K562 (cell line): ENCODE data around the gene ZMAT2. TPM values are rescaled to one million over a fixed set of nuclear protein-coding genes. Genes with fewer than 3 reads are reported as not detected.

Experiments used
- ARNT ChIP-seq, 2 experiments: fragments of 450-650 bp; IDR thresholded peaks; 2 replicates each; pipeline ENCODE4 v1.6.1; 2016; ENCODE audit warnings: mild to moderate bottlenecking in 1 of 2
- GTF2F1 ChIP-seq: IDR thresholded peaks from 2 replicates; pipeline ENCODE4 v1.6.1; 2011; ENCODE audit warnings: low read depth, low read length, improper control_type of control experiment
- NFE2L1 ChIP-seq: fragments of 450-650 bp; IDR thresholded peaks from 2 replicates; pipeline ENCODE4 v1.6.1; 2016; ENCODE audit warnings: missing genetic modification characterization, low read depth, mild to moderate bottlenecking, missing compliant biosample characterization, moderate library complexity, borderline replicate concordance
- NR2C2 ChIP-seq, 2 experiments: fragments of 200-800 bp in 1 of 2; sonication (Bioruptor generic) in 1 of 2; sonication (generic) in 1 of 2; formaldehyde crosslinking in 1 of 2; IDR thresholded peaks; 2 replicates each; pipeline versions ENCODE4 v1.6.1 to v1.8.0; 2016 to 2022; ENCODE audit warnings: mild to moderate bottlenecking in 1 of 2, missing compliant biosample characterization in 1 of 2, missing genetic modification characterization in 1 of 2, missing genetic modification reagents in 1 of 2
- NRF1 ChIP-seq, 2 experiments: fragments of 450-650 bp; IDR thresholded peaks in 1 of 2; conservative IDR thresholded peaks in 1 of 2; 2 replicates each; pipeline ENCODE4 v1.6.1; 2014; ENCODE audit warnings: mild to moderate bottlenecking in 2 of 2
- POLR2G ChIP-seq: fragments of 200-400 bp; formaldehyde crosslinking; IDR thresholded peaks from 2 replicates; pipeline ENCODE4 v1.6.1; 2017; ENCODE audit warnings: low read depth, mild to moderate bottlenecking, antibody characterized with exemption, low read length, moderate library complexity
- POLR3A ChIP-seq: IDR thresholded peaks from 2 replicates; pipeline ENCODE4 v1.6.1; 2011; ENCODE audit warnings: borderline replicate concordance, mild to moderate bottlenecking, moderate library complexity; ENCODE audit not compliant: insufficient read length, insufficient read depth; ENCODE audit errors: extremely low read depth
- SOX6 ChIP-seq: fragments of 450-650 bp; IDR thresholded peaks from 2 replicates; pipeline ENCODE4 v1.6.1; 2014; ENCODE audit warnings: mild to moderate bottlenecking
- TAF9B ChIP-seq: fragments of 450-650 bp; IDR thresholded peaks from 2 replicates; pipeline ENCODE4 v1.6.1; 2018; ENCODE audit warnings: mild to moderate bottlenecking; ENCODE audit not compliant: partially characterized antibody
- TOE1 ChIP-seq, 2 experiments: fragments of 450-650 bp in 1 of 2; sonication (generic) in 1 of 2; formaldehyde crosslinking in 1 of 2; IDR thresholded peaks; 2 replicates each; pipeline versions ENCODE4 v1.7.1 to v1.8.0; 2016 to 2022; ENCODE audit warnings: borderline replicate concordance in 2 of 2, mild to moderate bottlenecking in 2 of 2, antibody characterized with exemption in 1 of 2, inconsistent platforms in 1 of 2, low read depth in 1 of 2, missing genetic modification reagents in 1 of 2, moderate library complexity in 1 of 2
- WHSC1 ChIP-seq: IDR thresholded peaks from one replicate; pipeline ENCODE4 v1.6.1; 2012; ENCODE audit warnings: low read length, control low read depth, inconsistent platforms
- ZFPM2 ChIP-seq: fragments of 250-450 bp; sonication (Bioruptor Pico); IDR thresholded peaks from 2 replicates; pipeline ENCODE4 v1.5.1; 2022; ENCODE audit warnings: mild to moderate bottlenecking
- polyA plus RNA-seq, 8 experiments: library from polyadenylated mRNA; depleted of rRNA in 4 of 8; stranded (reverse) in 5 of 8; unstranded in 3 of 8; fragments of >200 nt; fragmentation: Nextera tagmentation in 2 of 8; fragmentation: Illumina TruSeq in 1 of 8; extraction: Ambion mirVana in 2 of 8; extraction: Trizol in 1 of 8; gene quantifications; 2 replicates each; pipeline versions ENCODE4 v1.2.1 to v1.2.3, GENCODE V29; 2011 to 2014; ENCODE audit warnings: inconsistent platforms in 1 of 8, missing spikeins in 1 of 8
- total RNA-seq, 7 experiments: library from RNA; depleted of rRNA in 6 of 7; stranded (reverse); fragments of >200 nt in 6 of 7; fragmentation: Illumina TruSeq in 2 of 7; extraction: Trizol in 2 of 7; gene quantifications; 2 replicates each; pipeline versions ENCODE4 v1.2.1 to v1.2.3, GENCODE V29; 2011 to 2021; ENCODE audit warnings: low replicate concordance in 1 of 7
- TF ChIP-seq, protein P1 (sequence below), 3 experiments: fragments of 200-800 bp in 1 of 3; sonication (Bioruptor generic) in 1 of 3; sonication (generic) in 1 of 3; formaldehyde crosslinking in 1 of 3; IDR thresholded peaks; 2 replicates each; pipeline versions ENCODE4 v1.6.1 to v1.8.0; 2016 to 2022; ENCODE audit warnings: mild to moderate bottlenecking in 2 of 3, missing compliant biosample characterization in 2 of 3, missing genetic modification characterization in 2 of 3, missing genetic modification reagents in 1 of 3
- TF ChIP-seq, protein P2 (sequence below): sonication (generic); IDR thresholded peaks from 2 replicates; pipeline ENCODE4 v1.6.1; 2016
- TF ChIP-seq, protein P3 (sequence below): IDR thresholded peaks from 2 replicates; pipeline ENCODE4 v1.6.1; 2014; ENCODE audit warnings: antibody characterized with exemption
- TF ChIP-seq, protein P4 (sequence below): sonication (generic); formaldehyde crosslinking; IDR thresholded peaks from 2 replicates; pipeline ENCODE4 v1.8.1; 2022; ENCODE audit warnings: missing genetic modification reagents
- TF ChIP-seq, protein P5 (sequence below), 3 experiments: IDR thresholded peaks in 2 of 3; conservative IDR thresholded peaks in 1 of 3; 2 replicates each; pipeline ENCODE4 v1.5.1; 2011 to 2012; ENCODE audit warnings: low read length in 3 of 3, mild to moderate bottlenecking in 3 of 3, control low read depth in 2 of 3, improper control_type of control experiment in 1 of 3, inconsistent platforms in 1 of 3, low read depth in 1 of 3, mixed read lengths in 1 of 3, moderate library complexity in 1 of 3; ENCODE audit not compliant: insufficient read depth in 2 of 3

ZMAT2 gene
- total and polyA plus RNA-seq, 9 of the 15 experiments (the other 6 are each of a cell fraction or from before 2014, with no cell fraction given) = 44.2 to 101 (median 69.2) TPM

DNA sequence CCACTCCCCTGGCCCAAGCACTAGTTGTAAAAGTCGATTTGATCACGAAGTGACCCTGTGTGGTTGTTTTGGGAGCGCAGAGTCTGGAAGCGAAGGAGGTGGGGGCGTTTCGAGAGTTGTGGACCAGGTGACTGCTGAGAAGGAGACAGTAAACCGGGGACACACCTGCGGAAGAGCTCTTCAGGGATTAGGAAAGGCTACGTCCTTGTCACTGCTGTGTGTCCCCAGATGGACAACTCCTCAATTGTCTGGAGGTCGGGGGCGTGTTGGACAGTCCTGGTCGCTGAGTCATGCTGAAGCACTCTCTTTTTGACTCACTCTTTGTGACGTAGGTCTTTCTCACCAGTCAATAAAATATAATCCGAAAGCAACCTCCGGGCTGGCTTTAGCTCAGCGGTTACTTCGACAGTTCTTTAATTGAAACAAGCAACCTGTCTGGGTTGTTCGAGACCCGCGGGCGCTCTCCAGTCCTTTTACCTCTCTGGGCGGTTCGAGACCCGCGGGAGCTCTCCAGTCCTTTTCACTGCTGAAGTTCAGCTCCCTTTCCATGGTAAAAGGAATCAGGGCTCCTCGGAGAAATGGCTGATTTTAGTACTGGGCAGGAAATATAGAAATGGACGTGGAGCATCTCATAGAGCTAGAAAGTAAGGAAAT, 10.8 kb downstream of the ZMAT2 start (continued):
- TF ChIP-seq, protein P1, sequence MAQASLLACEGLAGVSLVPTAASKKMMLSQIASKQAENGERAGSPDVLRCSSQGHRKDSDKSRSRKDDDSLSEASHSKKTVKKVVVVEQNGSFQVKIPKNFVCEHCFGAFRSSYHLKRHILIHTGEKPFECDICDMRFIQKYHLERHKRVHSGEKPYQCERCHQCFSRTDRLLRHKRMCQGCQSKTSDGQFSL (CRISPR knock-in tag; IDR thresholded peaks at IDR 0.05) = no peak
- TF ChIP-seq, protein P1 (tag; IDR thresholded peaks at IDR 0.05) = no peak
- TF ChIP-seq TAF9B (peak; percentile 80), WHSC1 (no peak), POLR2G (peak; percentile 53; the same call in 1 of the 2 replicates), NFE2L1 (tag) (peak; percentile 76), NRF1 (conservative IDR thresholded peaks at IDR 0.05 in 1 of 2, IDR thresholded peaks at IDR 0.05 in 1 of 2) (peak in 1 of 2 experiments; percentile 7; a peak in 1 of 4 replicates), ARNT (IDR thresholded peaks at IDR 0.05) (no peak; a peak in 1 of 4 replicates), TOE1 (IDR thresholded peaks at IDR 0.05; ENCODE audit: borderline replicate concordance) (peak; percentile 44; the same call in 1 of the 2 replicates), TOE1 (CRISPR knock-in tag; IDR thresholded peaks at IDR 0.05; ENCODE audit: borderline replicate concordance, low read depth) (no peak), GTF2F1 (no peak), ZFPM2 (no peak), SOX6 (peak; percentile 95), NR2C2 (CRISPR knock-in tag; IDR thresholded peaks at IDR 0.05) (peak; percentile 11; the same call in 1 of the 2 replicates), NR2C2 (tag; IDR thresholded peaks at IDR 0.05) (peak; percentile 46; the same call in 1 of the 2 replicates), POLR3A (peak; percentile 99)
- TF ChIP-seq, protein P2, sequence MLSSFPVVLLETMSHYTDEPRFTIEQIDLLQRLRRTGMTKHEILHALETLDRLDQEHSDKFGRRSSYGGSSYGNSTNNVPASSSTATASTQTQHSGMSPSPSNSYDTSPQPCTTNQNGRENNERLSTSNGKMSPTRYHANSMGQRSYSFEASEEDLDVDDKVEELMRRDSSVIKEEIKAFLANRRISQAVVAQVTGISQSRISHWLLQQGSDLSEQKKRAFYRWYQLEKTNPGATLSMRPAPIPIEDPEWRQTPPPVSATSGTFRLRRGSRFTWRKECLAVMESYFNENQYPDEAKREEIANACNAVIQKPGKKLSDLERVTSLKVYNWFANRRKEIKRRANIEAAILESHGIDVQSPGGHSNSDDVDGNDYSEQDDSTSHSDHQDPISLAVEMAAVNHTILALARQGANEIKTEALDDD = peak; percentile 76
- TF ChIP-seq, protein P3, sequence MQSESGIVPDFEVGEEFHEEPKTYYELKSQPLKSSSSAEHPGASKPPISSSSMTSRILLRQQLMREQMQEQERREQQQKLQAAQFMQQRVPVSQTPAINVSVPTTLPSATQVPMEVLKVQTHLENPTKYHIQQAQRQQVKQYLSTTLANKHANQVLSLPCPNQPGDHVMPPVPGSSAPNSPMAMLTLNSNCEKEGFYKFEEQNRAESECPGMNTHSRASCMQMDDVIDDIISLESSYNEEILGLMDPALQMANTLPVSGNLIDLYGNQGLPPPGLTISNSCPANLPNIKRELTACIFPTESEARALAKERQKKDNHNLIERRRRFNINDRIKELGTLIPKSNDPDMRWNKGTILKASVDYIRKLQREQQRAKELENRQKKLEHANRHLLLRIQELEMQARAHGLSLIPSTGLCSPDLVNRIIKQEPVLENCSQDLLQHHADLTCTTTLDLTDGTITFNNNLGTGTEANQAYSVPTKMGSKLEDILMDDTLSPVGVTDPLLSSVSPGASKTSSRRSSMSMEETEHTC = no peak
- TF ChIP-seq, protein P4, sequence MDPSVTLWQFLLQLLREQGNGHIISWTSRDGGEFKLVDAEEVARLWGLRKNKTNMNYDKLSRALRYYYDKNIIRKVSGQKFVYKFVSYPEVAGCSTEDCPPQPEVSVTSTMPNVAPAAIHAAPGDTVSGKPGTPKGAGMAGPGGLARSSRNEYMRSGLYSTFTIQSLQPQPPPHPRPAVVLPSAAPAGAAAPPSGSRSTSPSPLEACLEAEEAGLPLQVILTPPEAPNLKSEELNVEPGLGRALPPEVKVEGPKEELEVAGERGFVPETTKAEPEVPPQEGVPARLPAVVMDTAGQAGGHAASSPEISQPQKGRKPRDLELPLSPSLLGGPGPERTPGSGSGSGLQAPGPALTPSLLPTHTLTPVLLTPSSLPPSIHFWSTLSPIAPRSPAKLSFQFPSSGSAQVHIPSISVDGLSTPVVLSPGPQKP = no peak
- TF ChIP-seq, protein P5, sequence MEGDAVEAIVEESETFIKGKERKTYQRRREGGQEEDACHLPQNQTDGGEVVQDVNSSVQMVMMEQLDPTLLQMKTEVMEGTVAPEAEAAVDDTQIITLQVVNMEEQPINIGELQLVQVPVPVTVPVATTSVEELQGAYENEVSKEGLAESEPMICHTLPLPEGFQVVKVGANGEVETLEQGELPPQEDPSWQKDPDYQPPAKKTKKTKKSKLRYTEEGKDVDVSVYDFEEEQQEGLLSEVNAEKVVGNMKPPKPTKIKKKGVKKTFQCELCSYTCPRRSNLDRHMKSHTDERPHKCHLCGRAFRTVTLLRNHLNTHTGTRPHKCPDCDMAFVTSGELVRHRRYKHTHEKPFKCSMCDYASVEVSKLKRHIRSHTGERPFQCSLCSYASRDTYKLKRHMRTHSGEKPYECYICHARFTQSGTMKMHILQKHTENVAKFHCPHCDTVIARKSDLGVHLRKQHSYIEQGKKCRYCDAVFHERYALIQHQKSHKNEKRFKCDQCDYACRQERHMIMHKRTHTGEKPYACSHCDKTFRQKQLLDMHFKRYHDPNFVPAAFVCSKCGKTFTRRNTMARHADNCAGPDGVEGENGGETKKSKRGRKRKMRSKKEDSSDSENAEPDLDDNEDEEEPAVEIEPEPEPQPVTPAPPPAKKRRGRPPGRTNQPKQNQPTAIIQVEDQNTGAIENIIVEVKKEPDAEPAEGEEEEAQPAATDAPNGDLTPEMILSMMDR (IDR thresholded peaks at IDR 0.05 in 2 of 3, conservative IDR thresholded peaks at IDR 0.05 in 1 of 3; ENCODE audit: insufficient read depth in 2 of 3, low read depth in 1 of 3, low read length in 3 of 3) = no peak
